Raji (cell line): ENCODE measurements around the gene GIPC1.

ENCODE experiments used
- POLR2A ChIP-seq: IDR thresholded peaks from 2 replicates; pipeline ENCODE4 v1.6.1; 2011; ENCODE audit warnings: low read depth, low read length, control low read depth; ENCODE audit not compliant: insufficient read depth

GIPC1 gene

GRCh38 chr19:14471436-14472187, 24.3 kb downstream of the GIPC1 start:
- TF ChIP-seq POLR2A: no peak

DNA sequence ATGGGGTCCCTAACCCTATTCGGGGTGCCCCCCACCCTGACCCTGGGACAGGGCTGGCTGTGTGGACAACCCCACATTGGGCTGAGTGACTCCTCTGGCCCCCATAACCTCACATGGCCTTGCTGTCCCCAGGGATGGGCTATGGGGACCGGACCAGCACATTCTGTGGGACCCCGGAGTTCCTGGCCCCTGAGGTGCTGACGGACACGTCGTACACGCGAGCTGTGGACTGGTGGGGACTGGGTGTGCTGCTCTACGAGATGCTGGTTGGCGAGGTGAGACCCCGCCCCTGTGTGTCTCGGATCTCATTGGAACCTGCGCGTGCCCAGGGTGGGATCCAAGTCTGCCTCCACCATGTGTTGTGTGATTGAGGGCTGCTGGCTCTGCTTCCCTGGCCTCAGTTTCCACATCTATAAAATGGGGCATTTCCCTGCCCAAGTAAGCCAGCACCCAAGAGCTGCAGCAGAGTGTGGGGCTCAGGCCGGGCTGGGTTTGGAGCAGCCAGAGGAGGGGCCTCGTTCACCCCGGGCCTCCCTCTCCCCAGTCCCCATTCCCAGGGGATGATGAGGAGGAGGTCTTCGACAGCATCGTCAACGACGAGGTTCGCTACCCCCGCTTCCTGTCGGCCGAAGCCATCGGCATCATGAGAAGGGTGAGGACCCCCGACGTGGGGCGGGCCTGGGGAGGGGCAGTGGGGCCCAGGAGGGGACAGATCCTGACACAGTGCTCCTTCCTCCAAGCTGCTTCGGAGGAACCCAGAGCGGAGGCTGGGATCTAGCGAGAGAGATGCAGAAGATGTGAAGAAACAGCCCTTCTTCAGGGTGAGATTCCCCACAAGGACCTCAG, 25.7 kb downstream of the GIPC1 start:
- no peak for TF ChIP-seq POLR2A

- no peak for TF ChIP-seq POLR2A
Measured at GRCh38 chr19:14467816-14468215, 28.1 kb downstream of the GIPC1 start.

DNA sequence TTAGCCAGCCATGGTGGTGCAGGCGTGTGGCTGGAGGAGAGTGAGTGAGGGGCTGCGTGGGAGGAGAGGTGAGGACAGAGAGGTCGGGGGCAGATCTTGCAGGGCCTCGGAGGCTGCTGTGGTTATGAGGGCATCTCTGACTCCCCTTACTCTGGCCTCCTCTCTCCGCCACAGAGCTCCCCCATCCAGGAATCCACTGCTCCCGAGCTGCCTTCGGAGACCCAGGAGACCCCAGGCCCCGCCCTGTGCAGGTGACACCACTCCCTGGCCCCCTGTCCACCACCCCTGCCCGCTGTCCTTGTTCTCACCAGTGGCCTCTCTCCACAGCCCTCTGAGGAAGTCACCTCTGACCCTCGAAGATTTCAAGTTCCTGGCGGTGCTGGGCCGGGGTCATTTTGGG, 28.5 kb downstream of the GIPC1 start:
- no peak for TF ChIP-seq POLR2A

DNA sequence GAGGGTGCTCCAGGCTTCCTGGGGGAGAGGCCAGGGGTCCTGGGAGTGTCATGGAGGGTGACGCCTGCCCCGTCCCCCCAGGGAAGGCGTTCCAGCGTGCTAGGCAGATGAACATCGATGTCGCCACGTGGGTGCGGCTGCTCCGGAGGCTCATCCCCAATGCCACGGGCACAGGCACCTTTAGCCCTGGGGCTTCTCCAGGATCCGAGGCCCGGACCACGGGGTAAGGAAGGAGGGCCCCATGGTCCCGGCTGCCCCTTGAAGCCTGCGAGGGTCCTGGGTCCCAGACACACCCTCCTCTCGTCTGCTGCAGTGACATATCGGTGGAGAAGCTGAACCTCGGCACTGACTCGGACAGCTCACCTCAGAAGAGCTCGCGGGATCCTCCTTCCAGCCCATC, 32.2 kb downstream of the GIPC1 start:
- no peak for TF ChIP-seq POLR2A

- TF ChIP-seq POLR2A: no peak
Measured at GRCh38 chr19:14460935-14461334, 35.0 kb downstream of the GIPC1 start.

DNA sequence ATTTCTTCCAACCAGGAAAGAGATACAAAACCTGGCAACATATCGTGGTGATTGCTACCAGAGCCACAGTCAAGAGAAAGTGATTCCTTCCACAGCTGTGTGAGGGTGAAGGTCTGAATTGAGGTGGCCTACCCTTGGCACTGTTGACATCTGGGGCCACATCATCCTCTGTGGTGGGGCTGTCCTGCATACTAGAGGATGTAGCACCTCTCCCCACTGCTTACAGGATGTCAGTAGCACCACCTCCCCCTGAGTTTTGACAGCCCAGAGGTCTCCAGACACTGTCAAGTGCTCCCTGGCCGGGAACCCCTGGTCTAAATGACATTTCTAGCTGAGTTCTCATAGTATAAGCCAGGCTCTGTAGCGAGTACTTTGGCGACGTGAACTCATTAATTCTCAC, 36.2 kb downstream of the GIPC1 start:
- no peak for TF ChIP-seq POLR2A

GRCh38 chr19:14450876-14451275, 45.1 kb downstream of the GIPC1 start:
- no peak for TF ChIP-seq POLR2A

- no peak for TF ChIP-seq POLR2A
Measured at GRCh38 chr19:14450168-14450874, 45.6 kb downstream of the GIPC1 start.

- no peak for TF ChIP-seq POLR2A
Measured at GRCh38 chr19:14449321-14449720, 46.6 kb downstream of the GIPC1 start.

GRCh38 chr19:14446336-14447036, 49.4 kb downstream of the GIPC1 start:
- no peak for TF ChIP-seq POLR2A

DNA sequence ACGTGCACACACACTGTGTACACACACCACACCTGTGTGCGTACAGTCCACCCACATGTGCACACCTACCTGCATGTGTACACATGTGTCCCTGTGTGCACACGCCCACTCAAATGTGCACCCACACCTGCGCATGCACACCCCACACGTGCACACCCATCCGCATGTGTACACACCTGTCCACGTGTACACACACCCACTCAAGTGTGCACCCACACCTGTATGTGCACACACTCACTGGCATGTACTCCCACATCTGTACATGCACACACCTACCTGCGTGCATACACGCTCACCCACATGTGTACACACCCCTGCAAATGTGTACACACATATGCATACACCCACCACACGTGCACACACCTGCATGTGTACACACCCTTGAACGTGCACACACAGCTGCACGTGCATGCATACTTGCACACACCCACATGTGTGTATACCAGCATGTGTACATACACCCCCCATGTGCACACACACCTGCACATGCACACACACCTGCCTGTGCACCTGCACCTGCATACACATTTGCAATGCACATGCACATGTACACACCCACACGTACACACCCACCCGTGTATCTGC, 52.2 kb downstream of the GIPC1 start:
- no peak for TF ChIP-seq POLR2A

GRCh38 chr19:14442891-14443631, 52.9 kb downstream of the GIPC1 start:
- TF ChIP-seq POLR2A: no peak
